ENCODE measurements around the gene KANSL1.

Gene KANSL1

DNA sequence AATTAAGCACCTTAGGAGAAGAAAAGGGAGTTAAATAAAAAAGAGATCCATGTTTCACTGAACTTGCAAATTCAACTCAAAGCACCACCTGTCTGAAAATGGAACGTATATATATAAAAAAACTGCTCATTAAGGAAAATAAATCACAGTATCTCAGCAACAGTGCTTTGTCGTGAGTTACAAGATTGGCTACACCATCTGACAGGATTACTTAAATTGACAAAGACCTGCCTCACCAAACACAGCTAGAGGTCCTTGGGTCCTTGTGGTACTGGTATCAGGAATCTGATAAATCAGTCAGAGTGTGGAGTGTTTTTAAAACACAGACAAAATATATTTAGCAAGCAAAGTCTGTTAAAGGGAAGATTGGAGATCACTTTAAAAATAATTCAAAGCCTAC lies 63.9 kb downstream of the KANSL1 start:
- TF ChIP-seq ZBTB7A (IDR thresholded peaks at IDR 0.05; ENCODE audit: low read depth), result no peak

DNA sequence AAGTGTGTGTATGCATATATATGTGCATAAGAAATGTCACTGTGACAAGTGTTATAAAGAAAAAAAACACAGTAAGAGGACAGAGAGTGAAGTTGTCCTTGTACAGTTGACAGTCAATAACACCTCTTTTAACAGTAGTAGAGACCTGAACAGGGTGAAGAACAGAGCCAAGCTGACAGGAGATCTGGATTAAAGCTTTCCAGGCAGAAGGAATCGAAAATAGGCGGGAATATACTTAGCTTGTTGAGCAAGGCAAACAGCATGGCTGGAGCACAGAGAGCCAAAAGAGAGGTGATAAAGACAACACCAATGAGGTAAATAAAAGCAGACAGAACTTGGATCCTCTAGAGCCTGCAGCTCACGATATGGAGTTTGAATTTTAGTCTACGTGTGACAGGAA lies 64.8 kb downstream of the KANSL1 start:
- TF ChIP-seq ZBTB7A (IDR thresholded peaks at IDR 0.05; ENCODE audit: low read depth), result no peak
- no peak for TF ChIP-seq YY1 (IDR thresholded peaks at IDR 0.05; ENCODE audit: low read depth)
- no peak for TF ChIP-seq CREB1 (IDR thresholded peaks at IDR 0.05; ENCODE audit: low read depth)
- TF ChIP-seq EGR1 (IDR thresholded peaks at IDR 0.05), result no peak
- TF ChIP-seq, protein P1, sequence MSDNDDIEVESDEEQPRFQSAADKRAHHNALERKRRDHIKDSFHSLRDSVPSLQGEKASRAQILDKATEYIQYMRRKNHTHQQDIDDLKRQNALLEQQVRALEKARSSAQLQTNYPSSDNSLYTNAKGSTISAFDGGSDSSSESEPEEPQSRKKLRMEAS (IDR thresholded peaks at IDR 0.05), result no peak
- no peak for TF ChIP-seq TAF1 (IDR thresholded peaks at IDR 0.05; ENCODE audit: low read depth)
- no peak for TF ChIP-seq EP300 (IDR thresholded peaks at IDR 0.05; ENCODE audit: borderline replicate concordance)
- no peak for TF ChIP-seq RAD21 (IDR thresholded peaks at IDR 0.05; ENCODE audit: low read depth)

DNA sequence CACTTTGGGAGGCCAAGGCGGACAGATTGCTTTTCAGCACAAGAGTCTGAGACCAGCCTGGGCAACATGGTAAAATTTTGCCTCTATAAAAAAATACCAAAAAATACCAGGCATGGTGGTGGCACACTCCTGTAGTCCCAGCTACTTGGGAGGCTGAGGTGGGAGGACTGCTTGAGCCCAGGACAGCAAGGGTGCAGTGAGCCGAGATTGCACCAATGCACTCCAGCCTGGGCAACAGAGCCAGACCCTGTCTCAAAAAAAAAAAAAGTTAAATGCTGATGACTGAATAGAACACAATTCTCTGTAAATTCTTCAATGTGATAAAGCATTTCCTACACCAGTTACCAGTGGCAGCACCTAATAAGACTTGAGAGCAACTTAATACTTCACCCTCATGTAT lies 65.7 kb downstream of the KANSL1 start:
- TF ChIP-seq RAD21 (IDR thresholded peaks at IDR 0.05; ENCODE audit: low read depth) (no peak), NFIC (IDR thresholded peaks at IDR 0.05) (no peak), ZBTB7A (IDR thresholded peaks at IDR 0.05; ENCODE audit: low read depth) (no peak), TCF12 (IDR thresholded peaks at IDR 0.05; ENCODE audit: low read depth) (no peak), TAF1 (IDR thresholded peaks at IDR 0.05; ENCODE audit: low read depth) (no peak), CREB1 (IDR thresholded peaks at IDR 0.05; ENCODE audit: low read depth) (no peak), FOXM1 (IDR thresholded peaks at IDR 0.05; ENCODE audit: borderline replicate concordance, low read depth) (no peak), YY1 (IDR thresholded peaks at IDR 0.05; ENCODE audit: low read depth) (no peak), EP300 (IDR thresholded peaks at IDR 0.05; ENCODE audit: borderline replicate concordance) (no peak), TEAD4 (IDR thresholded peaks at IDR 0.05) (no peak), CEBPB (IDR thresholded peaks at IDR 0.05) (no peak), EGR1 (IDR thresholded peaks at IDR 0.05) (no peak)
- TF ChIP-seq, protein P1 (IDR thresholded peaks at IDR 0.05), result no peak
- TF ChIP-seq, protein P2, sequence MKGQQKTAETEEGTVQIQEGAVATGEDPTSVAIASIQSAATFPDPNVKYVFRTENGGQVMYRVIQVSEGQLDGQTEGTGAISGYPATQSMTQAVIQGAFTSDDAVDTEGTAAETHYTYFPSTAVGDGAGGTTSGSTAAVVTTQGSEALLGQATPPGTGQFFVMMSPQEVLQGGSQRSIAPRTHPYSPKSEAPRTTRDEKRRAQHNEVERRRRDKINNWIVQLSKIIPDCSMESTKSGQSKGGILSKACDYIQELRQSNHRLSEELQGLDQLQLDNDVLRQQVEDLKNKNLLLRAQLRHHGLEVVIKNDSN (IDR thresholded peaks at IDR 0.05), result no peak
- TF ChIP-seq, protein P3, sequence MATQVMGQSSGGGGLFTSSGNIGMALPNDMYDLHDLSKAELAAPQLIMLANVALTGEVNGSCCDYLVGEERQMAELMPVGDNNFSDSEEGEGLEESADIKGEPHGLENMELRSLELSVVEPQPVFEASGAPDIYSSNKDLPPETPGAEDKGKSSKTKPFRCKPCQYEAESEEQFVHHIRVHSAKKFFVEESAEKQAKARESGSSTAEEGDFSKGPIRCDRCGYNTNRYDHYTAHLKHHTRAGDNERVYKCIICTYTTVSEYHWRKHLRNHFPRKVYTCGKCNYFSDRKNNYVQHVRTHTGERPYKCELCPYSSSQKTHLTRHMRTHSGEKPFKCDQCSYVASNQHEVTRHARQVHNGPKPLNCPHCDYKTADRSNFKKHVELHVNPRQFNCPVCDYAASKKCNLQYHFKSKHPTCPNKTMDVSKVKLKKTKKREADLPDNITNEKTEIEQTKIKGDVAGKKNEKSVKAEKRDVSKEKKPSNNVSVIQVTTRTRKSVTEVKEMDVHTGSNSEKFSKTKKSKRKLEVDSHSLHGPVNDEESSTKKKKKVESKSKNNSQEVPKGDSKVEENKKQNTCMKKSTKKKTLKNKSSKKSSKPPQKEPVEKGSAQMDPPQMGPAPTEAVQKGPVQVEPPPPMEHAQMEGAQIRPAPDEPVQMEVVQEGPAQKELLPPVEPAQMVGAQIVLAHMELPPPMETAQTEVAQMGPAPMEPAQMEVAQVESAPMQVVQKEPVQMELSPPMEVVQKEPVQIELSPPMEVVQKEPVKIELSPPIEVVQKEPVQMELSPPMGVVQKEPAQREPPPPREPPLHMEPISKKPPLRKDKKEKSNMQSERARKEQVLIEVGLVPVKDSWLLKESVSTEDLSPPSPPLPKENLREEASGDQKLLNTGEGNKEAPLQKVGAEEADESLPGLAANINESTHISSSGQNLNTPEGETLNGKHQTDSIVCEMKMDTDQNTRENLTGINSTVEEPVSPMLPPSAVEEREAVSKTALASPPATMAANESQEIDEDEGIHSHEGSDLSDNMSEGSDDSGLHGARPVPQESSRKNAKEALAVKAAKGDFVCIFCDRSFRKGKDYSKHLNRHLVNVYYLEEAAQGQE (IDR thresholded peaks at IDR 0.05; ENCODE audit: low read depth), result no peak

DNA sequence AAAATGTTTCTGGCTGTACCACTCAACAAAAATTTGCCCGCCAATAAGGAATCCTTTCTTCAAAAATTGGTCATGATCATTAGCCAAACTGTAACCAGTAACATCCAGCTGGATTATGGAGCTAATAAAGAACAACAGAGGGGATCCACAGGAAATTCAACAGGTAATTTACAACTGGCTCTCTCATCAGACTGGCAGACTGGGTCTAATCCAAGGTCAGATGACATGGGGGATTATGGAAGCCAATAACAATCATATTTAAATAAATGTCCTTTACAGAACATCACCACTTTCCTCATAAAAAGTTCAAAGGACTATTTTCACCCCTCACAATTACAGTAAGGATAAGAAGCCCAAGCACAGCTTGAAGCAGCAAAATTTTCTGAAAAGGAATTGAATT lies 66.4 kb downstream of the KANSL1 start:
- TF ChIP-seq RAD21 (IDR thresholded peaks at IDR 0.05; ENCODE audit: low read depth) (no peak), TAF1 (IDR thresholded peaks at IDR 0.05; ENCODE audit: low read depth) (no peak), EP300 (IDR thresholded peaks at IDR 0.05; ENCODE audit: borderline replicate concordance) (no peak), FOXM1 (IDR thresholded peaks at IDR 0.05; ENCODE audit: borderline replicate concordance, low read depth) (no peak), CREB1 (IDR thresholded peaks at IDR 0.05; ENCODE audit: low read depth) (no peak), TCF12 (IDR thresholded peaks at IDR 0.05; ENCODE audit: low read depth) (no peak)
- TF ChIP-seq, protein P1 (IDR thresholded peaks at IDR 0.05), result no peak
- TF ChIP-seq, protein P2 (IDR thresholded peaks at IDR 0.05), result no peak

DNA sequence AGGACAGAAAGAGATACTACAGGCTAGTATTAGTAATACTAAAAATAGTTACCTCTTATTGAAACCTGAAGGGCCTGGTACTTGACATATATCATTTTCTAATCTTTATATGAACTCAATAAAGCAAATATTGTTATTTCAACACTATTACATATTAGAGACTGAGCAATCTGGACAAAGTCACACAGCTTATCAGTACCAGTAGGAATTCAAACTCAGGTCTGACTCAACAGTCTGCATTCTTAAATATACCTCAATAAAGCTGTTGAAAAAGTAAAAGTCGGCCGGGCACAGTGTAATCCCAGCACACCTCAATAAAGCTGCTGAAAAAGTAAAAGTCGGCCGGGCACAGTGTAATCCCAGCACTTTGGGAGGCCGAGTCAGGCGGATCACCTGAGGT lies 67.4 kb downstream of the KANSL1 start:
- TF ChIP-seq EGR1 (IDR thresholded peaks at IDR 0.05) (no peak), NFIC (IDR thresholded peaks at IDR 0.05) (no peak), YY1 (IDR thresholded peaks at IDR 0.05; ENCODE audit: low read depth) (no peak), TAF1 (IDR thresholded peaks at IDR 0.05; ENCODE audit: low read depth) (no peak), CREB1 (IDR thresholded peaks at IDR 0.05; ENCODE audit: low read depth) (no peak), ZBTB7A (IDR thresholded peaks at IDR 0.05; ENCODE audit: low read depth) (no peak), RAD21 (IDR thresholded peaks at IDR 0.05; ENCODE audit: low read depth) (no peak), TCF12 (IDR thresholded peaks at IDR 0.05; ENCODE audit: low read depth) (no peak), EP300 (IDR thresholded peaks at IDR 0.05; ENCODE audit: borderline replicate concordance) (no peak), CEBPB (IDR thresholded peaks at IDR 0.05) (no peak), FOXM1 (IDR thresholded peaks at IDR 0.05; ENCODE audit: borderline replicate concordance, low read depth) (no peak), TEAD4 (IDR thresholded peaks at IDR 0.05) (no peak)
- TF ChIP-seq, protein P2 (IDR thresholded peaks at IDR 0.05), result no peak
- TF ChIP-seq, protein P1 (IDR thresholded peaks at IDR 0.05), result no peak
- TF ChIP-seq, protein P3 (IDR thresholded peaks at IDR 0.05; ENCODE audit: low read depth), result no peak
